GM23248 (cell line): Measurements from ENCODE around the gene MAP3K9. TPM values are rescaled to one million over a fixed set of nuclear protein-coding genes. Genes with fewer than 3 reads are reported as not detected.
A peak's percentile ranks its signal among the peaks of the same experiment; 100 is the strongest.

Experiments used
- DNase-seq: peaks from one replicate; pipeline ENCODE4 v3.0.0-alpha.2; 2015
- H2AFZ ChIP-seq: fragments of 200-600 bp; sonication (generic); 2 replicates; pipeline ENCODE4 v1.6.1; 2016; ENCODE audit warnings: antibody characterized with exemption
- H3F3A ChIP-seq: fragments of 200-600 bp; sonication (generic); 2 replicates; pipeline ENCODE4 v1.6.1; 2016; ENCODE audit warnings: mild to moderate bottlenecking, antibody characterized with exemption, mixed run types; ENCODE audit not compliant: insufficient read depth
- H3K27ac ChIP-seq: fragments of 200-600 bp; sonication (generic); 2 replicates; pipeline ENCODE4 v1.5.1; 2016; ENCODE audit warnings: mild to moderate bottlenecking
- H3K27me3 ChIP-seq: fragments of 200-600 bp; sonication (generic); replicated peaks from 2 replicates; pipeline ENCODE4 v1.6.1; 2016; ENCODE audit warnings: mild to moderate bottlenecking; ENCODE audit not compliant: insufficient read depth
- H3K36me3 ChIP-seq: fragments of 200-600 bp; sonication (generic); 2 replicates; pipeline ENCODE4 v1.6.1; 2016; ENCODE audit warnings: low read depth, mild to moderate bottlenecking
- H3K4me1 ChIP-seq: fragments of 200-600 bp; sonication (generic); 2 replicates; pipeline ENCODE4 v1.6.1; 2016; ENCODE audit warnings: mild to moderate bottlenecking; ENCODE audit not compliant: insufficient read depth
- H3K4me2 ChIP-seq: fragments of 200-600 bp; sonication (generic); one replicate; pipeline ENCODE4 v1.6.1; 2016; ENCODE audit warnings: mild to moderate bottlenecking; ENCODE audit not compliant: unreplicated experiment
- H3K4me3 ChIP-seq: fragments of 200-600 bp; sonication (generic); 2 replicates; pipeline ENCODE4 v1.5.1; 2016; ENCODE audit warnings: mild to moderate bottlenecking
- H3K79me2 ChIP-seq: fragments of 200-600 bp; sonication (generic); 2 replicates; pipeline ENCODE4 v1.6.1; 2016; ENCODE audit warnings: mild to moderate bottlenecking; ENCODE audit not compliant: insufficient read depth
- H3K9ac ChIP-seq: fragments of 200-600 bp; sonication (generic); 2 replicates; pipeline ENCODE4 v1.6.1; 2016; ENCODE audit warnings: mild to moderate bottlenecking
- H3K9me2 ChIP-seq: fragments of 200-600 bp; sonication (generic); 2 replicates; pipeline ENCODE4 v1.6.1; 2016; ENCODE audit warnings: mixed run types, mild to moderate bottlenecking, moderate library complexity; ENCODE audit not compliant: insufficient read depth
- H3K9me3 ChIP-seq: fragments of 200-600 bp; sonication (generic); one replicate; pipeline ENCODE4 v1.6.1; 2017; ENCODE audit warnings: low read depth
- H4K20me1 ChIP-seq: fragments of 200-600 bp; sonication (generic); 2 replicates; pipeline ENCODE4 v1.6.0; 2016; ENCODE audit not compliant: insufficient read depth
- EZH2 ChIP-seq: fragments of 200-600 bp; sonication (generic); IDR thresholded peaks from 2 replicates; pipeline ENCODE4 v1.6.1; 2018; ENCODE audit warnings: antibody characterized with exemption, mild to moderate bottlenecking; ENCODE audit not compliant: insufficient read depth, poor library complexity, severe bottlenecking
- EZH2phosphoT487 ChIP-seq: fragments of 200-600 bp; sonication (generic); IDR thresholded peaks from 2 replicates; pipeline ENCODE4 v1.6.1; 2018; ENCODE audit warnings: antibody characterized with exemption, moderate library complexity, mild to moderate bottlenecking, low read depth; ENCODE audit not compliant: insufficient read depth
- WGBS, 2 experiments: methylation state at CpG; one replicate each; pipeline ENCODE4 v1.1.6; 2015 to 2017; ENCODE audit warnings: low lambda C conversion rate in 2 of 2, low coverage in 1 of 2; ENCODE audit errors: missing lambda C conversion rate in 2 of 2; 5-methylcytosine and 5-hydroxymethylcytosine counted together
- in situ Hi-C: fragments of 300-500 bp; cut with MboI; formaldehyde crosslinking; loops from 2 replicates; pipeline ENCODE4 v1.15.0; 2020
- polyA plus RNA-seq: library from polyadenylated mRNA; unstranded; fragments of >200 nt; fragmentation: Nextera tagmentation; extraction: Ambion mirVana; gene quantifications from 2 replicates; pipeline ENCODE4 v1.2.1, GENCODE V29; 2016
- total RNA-seq: library from RNA; depleted of rRNA; stranded (reverse); fragments of >200 nt; shearing (Covaris generic); gene quantifications from 2 replicates; pipeline ENCODE4 v1.2.3, GENCODE V29; 2014

Gene MAP3K9
- total and polyA plus RNA-seq, 2 experiments from 2014 or later: 0.05 TPM; not detected in 1

GRCh38 chr14:70724944-70725343 lies 84.4 kb downstream of the MAP3K9 start:
- Histone ChIP-seq H3K9me3 (no peaks in the 10 kb centered on the region), H4K20me1 (no peaks in the 10 kb centered on the region), H3K79me2 (no peaks in the 10 kb centered on the region), H3K36me3 (no peaks in the 10 kb centered on the region), H3F3A (no peaks in the 10 kb centered on the region), H3K4me1 (no peaks in the 10 kb centered on the region), H3K27ac (no peak overlapping the region), H3K9ac (no peak overlapping the region), H3K9me2 (no peaks in the 10 kb centered on the region), H3K4me3 (no peak overlapping the region), H3K4me2 (no peak overlapping the region), H2AFZ (no peak overlapping the region), H3K27me3 (peaks cover 34% of the 10 kb centered on the region; the same call in 1 of the 2 replicates)
- in situ Hi-C loops: no loop called here
- DNase-seq: no peak
- TF ChIP-seq EZH2phosphoT487 (no peak), EZH2 (no peak)
- WGBS, 2 experiments: 47 to 53% methylated on average over 6 of the region's 6 CpGs

GRCh38 chr14:70724110-70724509 lies 85.2 kb downstream of the MAP3K9 start:
- Histone ChIP-seq H3K4me2 (no peak overlapping the region), H3K4me3 (no peak overlapping the region), H3K79me2 (no peaks in the 10 kb centered on the region), H3K36me3 (no peaks in the 10 kb centered on the region), H3F3A (no peaks in the 10 kb centered on the region), H3K27me3 (peaks cover 40% of the 10 kb centered on the region; the same call in 1 of the 2 replicates), H3K9me2 (no peaks in the 10 kb centered on the region), H2AFZ (no peak overlapping the region), H4K20me1 (no peaks in the 10 kb centered on the region), H3K9me3 (no peaks in the 10 kb centered on the region), H3K4me1 (no peaks in the 10 kb centered on the region), H3K27ac (no peak overlapping the region), H3K9ac (no peak overlapping the region)
- in situ Hi-C loops: no loop called here
- no peak for DNase-seq
- 32% methylated on average over 3 of the region's 3 CpGs for WGBS, 2 experiments
- TF ChIP-seq EZH2 (no peak), EZH2phosphoT487 (no peak)

DNA sequence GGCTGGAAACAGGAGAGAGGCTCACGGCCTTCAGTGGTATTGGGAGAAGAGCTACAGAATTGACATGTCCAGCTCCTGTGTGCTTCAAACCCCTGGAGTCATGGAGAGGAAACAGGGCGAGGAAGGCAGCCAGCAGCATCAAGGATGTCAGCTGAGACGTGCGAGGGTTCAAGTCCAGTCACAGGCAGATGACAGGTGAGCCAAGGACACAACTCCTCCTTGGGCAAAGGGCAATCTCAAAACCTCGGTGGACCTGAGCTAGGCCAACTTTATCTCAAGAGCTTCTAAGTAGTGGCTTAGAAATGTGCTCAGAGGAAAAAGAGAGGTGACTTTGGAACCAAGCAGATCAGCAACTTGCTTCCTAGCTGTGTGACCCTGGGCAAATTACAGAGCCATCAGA lies 86.0 kb downstream of the MAP3K9 start:
- Histone ChIP-seq H3K9me3 (no peaks in the 10 kb centered on the region), H3K4me2 (no peak overlapping the region), H3F3A (no peaks in the 10 kb centered on the region), H3K9me2 (no peaks in the 10 kb centered on the region), H3K27me3 (peaks cover 43% of the 10 kb centered on the region; the same call in 1 of the 2 replicates), H3K4me1 (no peaks in the 10 kb centered on the region), H3K79me2 (no peaks in the 10 kb centered on the region), H2AFZ (no peak overlapping the region), H3K36me3 (no peaks in the 10 kb centered on the region), H3K9ac (no peak overlapping the region), H3K4me3 (no peak overlapping the region), H3K27ac (no peak overlapping the region), H4K20me1 (no peaks in the 10 kb centered on the region)
- in situ Hi-C loops: no loop called here
- no peak for DNase-seq
- WGBS, 2 experiments: 33 to 38% methylated on average over 5 of the region's 5 CpGs
- TF ChIP-seq EZH2phosphoT487 (no peak), EZH2 (no peak)

- Histone ChIP-seq H3K4me3 (no peak overlapping the region), H3K27me3 (peaks cover 45% of the 10 kb centered on the region; the same call in 1 of the 2 replicates), H3K9ac (no peak overlapping the region), H3K4me2 (no peak overlapping the region), H3K4me1 (no peaks in the 10 kb centered on the region), H3K79me2 (no peaks in the 10 kb centered on the region), H3K9me3 (no peaks in the 10 kb centered on the region), H3K27ac (no peak overlapping the region), H4K20me1 (no peaks in the 10 kb centered on the region), H2AFZ (no peak overlapping the region), H3F3A (no peaks in the 10 kb centered on the region), H3K9me2 (no peaks in the 10 kb centered on the region), H3K36me3 (no peaks in the 10 kb centered on the region)
- 11 to 25% methylated on average over 3 of the region's 3 CpGs for WGBS, 2 experiments
- in situ Hi-C loops: no loop called here
- DNase-seq: no peak
- TF ChIP-seq EZH2phosphoT487 (no peak), EZH2 (no peak)
These were observed 86.9 kb downstream of the MAP3K9 start for GRCh38 chr14:70722418-70722817.

DNA sequence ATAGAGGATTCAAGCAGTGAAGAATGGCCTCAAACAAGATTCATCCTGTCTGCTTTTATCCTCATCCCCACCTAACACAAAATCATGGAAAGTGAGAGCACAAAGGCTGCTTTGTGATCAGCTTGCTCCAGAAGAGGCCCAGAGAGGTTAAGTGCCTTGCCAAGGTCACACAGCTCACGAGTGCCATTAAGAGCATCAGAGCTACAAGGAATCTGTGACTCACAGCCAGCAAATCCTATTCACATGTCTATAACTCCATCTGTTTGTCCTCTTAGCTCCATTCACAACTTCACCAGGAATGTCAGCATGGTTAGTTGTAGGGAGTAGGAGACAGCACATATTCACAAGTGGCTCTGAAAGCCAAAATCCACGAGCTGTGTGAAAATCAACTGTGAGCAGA lies 87.8 kb downstream of the MAP3K9 start:
- WGBS, 2 experiments: 18 to 21% methylated on average over 2 of the region's 2 CpGs
- in situ Hi-C loops: no loop called here
- peak; percentile 12 for DNase-seq

More for the DNA sequence above, 87.8 kb downstream of the MAP3K9 start:
- Histone ChIP-seq H3K4me3 (no peak overlapping the region), H3F3A (no peaks in the 10 kb centered on the region), H3K79me2 (no peaks in the 10 kb centered on the region), H3K27me3 (peaks cover 50% of the 10 kb centered on the region), H3K4me2 (no peak overlapping the region), H3K27ac (no peak overlapping the region), H3K9me2 (no peaks in the 10 kb centered on the region), H3K4me1 (no peaks in the 10 kb centered on the region), H3K9me3 (no peaks in the 10 kb centered on the region), H3K9ac (no peak overlapping the region), H2AFZ (no peak overlapping the region), H3K36me3 (no peaks in the 10 kb centered on the region), H4K20me1 (no peaks in the 10 kb centered on the region)
- TF ChIP-seq EZH2 (no peak), EZH2phosphoT487 (no peak)
